ENCODE measurements around the gene ATP5F1D. TPM values are rescaled to one million over a fixed set of nuclear protein-coding genes. Genes with fewer than 3 reads are reported as not detected.

The ATP5F1D gene
- total and polyA plus RNA-seq, 5 donors from 2014 or later, result 124 to 236 (median 220) TPM

Other genes with a start within 250 kb of the ATP5F1D start
- not detected for gene GRIN3B, start 241.3 kb upstream of the ATP5F1D start, total RNA-seq
- gene GRIN3B, start 241.3 kb upstream of the ATP5F1D start, polyA plus RNA-seq, result not detected
- gene TMEM259, start 220.6 kb upstream of the ATP5F1D start, total RNA-seq, result 339 TPM
- gene TMEM259, start 220.6 kb upstream of the ATP5F1D start, polyA plus RNA-seq, result 10 to 100 TPM; 51.6 to 67.1 (median 54.2) TPM
- gene RNU6-2, start 220.2 kb upstream of the ATP5F1D start, total RNA-seq, result not detected
- not detected for gene RNU6-2, start 220.2 kb upstream of the ATP5F1D start, polyA plus RNA-seq
- 397 TPM for gene CNN2, start 215.1 kb upstream of the ATP5F1D start, total RNA-seq
- gene CNN2, start 215.1 kb upstream of the ATP5F1D start, polyA plus RNA-seq, result 100 to 1,000 TPM; 378 to 426 (median 401) TPM
- 161 TPM for gene ABCA7, start 201.6 kb upstream of the ATP5F1D start, total RNA-seq
- gene ABCA7, start 201.6 kb upstream of the ATP5F1D start, polyA plus RNA-seq, result 10 to 100 TPM in 1 of 4 donors, 1 to 10 TPM in 3; 3.4 to 13.3 (median 6.9) TPM
- gene ARHGAP45, start 174.6 kb upstream of the ATP5F1D start, total RNA-seq, result 756 TPM
- 100 to 1,000 TPM; 258 to 297 (median 277) TPM for gene ARHGAP45, start 174.6 kb upstream of the ATP5F1D start, polyA plus RNA-seq
- 72.4 TPM for gene POLR2E, start 146.4 kb upstream of the ATP5F1D start, total RNA-seq
- gene POLR2E, start 146.4 kb upstream of the ATP5F1D start, polyA plus RNA-seq, result 100 to 1,000 TPM; 120 to 145 (median 133) TPM
- 112 TPM for gene GPX4, start 137.8 kb upstream of the ATP5F1D start, total RNA-seq
- 100 to 1,000 TPM; 318 to 406 (median 354) TPM for gene GPX4, start 137.8 kb upstream of the ATP5F1D start, polyA plus RNA-seq
- 139 TPM for gene SBNO2, start 67.5 kb upstream of the ATP5F1D start, total RNA-seq
- 1 to 10 TPM; 2.0 to 5.1 (median 2.7) TPM for gene SBNO2, start 67.5 kb upstream of the ATP5F1D start, polyA plus RNA-seq
- gene STK11, start 36.0 kb upstream of the ATP5F1D start, total RNA-seq, result 71.4 TPM
- 10 to 100 TPM; 11.9 to 23.0 (median 17.4) TPM for gene STK11, start 36.0 kb upstream of the ATP5F1D start, polyA plus RNA-seq
- 0.12 TPM for gene CBARP, start 3.7 kb upstream of the ATP5F1D start, total RNA-seq
- not detected for gene CBARP, start 3.7 kb upstream of the ATP5F1D start, polyA plus RNA-seq
- gene MIDN, start 6.8 kb downstream of the ATP5F1D start, total RNA-seq, result 126 TPM
- 1 to 10 TPM; 1.4 to 3.4 (median 1.8) TPM for gene MIDN, start 6.8 kb downstream of the ATP5F1D start, polyA plus RNA-seq
- gene CIRBP, start 27.6 kb downstream of the ATP5F1D start, total RNA-seq, result 497 TPM
- gene CIRBP, start 27.6 kb downstream of the ATP5F1D start, polyA plus RNA-seq, result 100 to 1,000 TPM; 172 to 243 (median 210) TPM
- gene FAM174C, start 33.8 kb downstream of the ATP5F1D start, total RNA-seq, result 44.2 TPM
- 10 to 100 TPM; 72.9 to 91.3 (median 88.4) TPM for gene FAM174C, start 33.8 kb downstream of the ATP5F1D start, polyA plus RNA-seq
- gene EFNA2, start 44.1 kb downstream of the ATP5F1D start, total RNA-seq, result not detected
- gene EFNA2, start 44.1 kb downstream of the ATP5F1D start, polyA plus RNA-seq, result not detected
- 58.3 TPM for gene NDUFS7, start 142.2 kb downstream of the ATP5F1D start, total RNA-seq
- gene NDUFS7, start 142.2 kb downstream of the ATP5F1D start, polyA plus RNA-seq, result 100 to 1,000 TPM; 190 to 227 (median 215) TPM
- 6.7 TPM for gene GAMT, start 159.8 kb downstream of the ATP5F1D start, total RNA-seq
- gene GAMT, start 159.8 kb downstream of the ATP5F1D start, polyA plus RNA-seq, result 10 to 100 TPM; 10.4 to 20.2 (median 14.2) TPM
- 153 TPM for gene DAZAP1, start 165.8 kb downstream of the ATP5F1D start, total RNA-seq
- 1 to 10 TPM; 2.4 to 5.3 (median 4.2) TPM for gene DAZAP1, start 165.8 kb downstream of the ATP5F1D start, polyA plus RNA-seq
- gene RPS15, start 196.6 kb downstream of the ATP5F1D start, total RNA-seq, result 1,352 TPM
- gene RPS15, start 196.6 kb downstream of the ATP5F1D start, polyA plus RNA-seq, result 1,000 to 10,000 TPM; 2,869 to 3,453 (median 3,084) TPM
- 0.25 TPM for gene APC2, start 208.4 kb downstream of the ATP5F1D start, total RNA-seq
- under 1 TPM in 2 of 4 donors, not detected in 2; 0.06 to 0.07 TPM for gene APC2, start 208.4 kb downstream of the ATP5F1D start, polyA plus RNA-seq
- gene C19orf25, start 237.5 kb downstream of the ATP5F1D start, total RNA-seq, result 33.4 TPM
- 10 to 100 TPM; 42.2 to 64.0 (median 54.0) TPM for gene C19orf25, start 237.5 kb downstream of the ATP5F1D start, polyA plus RNA-seq
- gene PCSK4, start 248.6 kb downstream of the ATP5F1D start, total RNA-seq, result 1.3 TPM
- 1 to 10 TPM in 1 of 4 donors, under 1 TPM in 2, not detected in 1; 0.08 to 1.3 (median 0.29) TPM for gene PCSK4, start 248.6 kb downstream of the ATP5F1D start, polyA plus RNA-seq
- 1.3 TPM for gene REEP6, start 249.4 kb downstream of the ATP5F1D start, total RNA-seq
- 1 to 10 TPM; 1.5 to 3.3 (median 2.6) TPM for gene REEP6, start 249.4 kb downstream of the ATP5F1D start, polyA plus RNA-seq

Data from CD4-positive, CD25-positive, alpha-beta regulatory T cell (primary cell).